Heart left ventricle (tissue), 16 donors: ENCODE data around the gene FFAR4. TPM values are rescaled to one million over a fixed set of nuclear protein-coding genes. Genes with fewer than 3 reads are reported as not detected.

Source experiments
- ATAC-seq, 4 donors: fragments of 200-7000 bp; cut with Tn5 transposase; one replicate each; pipeline ENCODE4 v1.9.1; 2020 to 2022; ENCODE audit warnings: moderate library complexity in 4 of 4, mild to moderate bottlenecking in 3 of 4, moderate number of reproducible peaks in 1 of 4
- DNase-seq, 5 donors: peaks; one replicate each; pipeline ENCODE4 v3.0.0-alpha.2; 2020
- H3K27ac ChIP-seq, 12 donors: fragments of 200-600 bp; sonication (generic) in 4 of 12; one replicate each; pipeline versions ENCODE4 v1.5.0 to v1.8.0; 2016 to 2022; ENCODE audit warnings: mild to moderate bottlenecking in 2 of 12
- H3K27me3 ChIP-seq, 9 donors: fragments of 200-600 bp; sonication (generic) in 2 of 9; one replicate each; pipeline versions ENCODE4 v1.5.1 to v1.8.0; 2016 to 2022; ENCODE audit warnings: mild to moderate bottlenecking in 3 of 9
- H3K36me3 ChIP-seq, 9 donors: fragments of 200-600 bp; sonication (generic) in 2 of 9; one replicate each; pipeline versions ENCODE4 v1.5.0 to v1.8.0; 2018 to 2022; ENCODE audit warnings: mild to moderate bottlenecking in 2 of 9
- H3K4me1 ChIP-seq, 12 donors: fragments of 200-600 bp; sonication (generic) in 4 of 12; one replicate each; pipeline versions ENCODE4 v1.5.0 to v1.8.0; 2016 to 2022; ENCODE audit warnings: mild to moderate bottlenecking in 3 of 12
- H3K4me3 ChIP-seq, 12 donors: fragments of 200-600 bp; sonication (generic) in 4 of 12; one replicate each; pipeline versions ENCODE4 v1.5.0 to v1.8.0; 2017 to 2022; ENCODE audit warnings: mild to moderate bottlenecking in 9 of 12, moderate library complexity in 4 of 12
- H3K9me3 ChIP-seq, 12 donors: fragments of 200-600 bp; sonication (generic) in 4 of 12; one replicate each; pipeline versions ENCODE4 v1.5.0 to v1.8.0; 2016 to 2022; ENCODE audit warnings: mild to moderate bottlenecking in 1 of 12
- CTCF ChIP-seq, 12 donors: fragments of 200-600 bp; sonication (generic) in 4 of 12; IDR thresholded peaks; one replicate each; pipeline versions ENCODE4 v1.5.0 to v1.8.0; 2018 to 2022; ENCODE audit warnings: antibody characterized with exemption in 12 of 12, mild to moderate bottlenecking in 5 of 12
- POLR2A ChIP-seq, 2 donors: fragments of 450-650 bp; IDR thresholded peaks; one replicate each; pipeline ENCODE4 v1.6.1; 2017; ENCODE audit warnings: antibody characterized with exemption in 2 of 2, mild to moderate bottlenecking in 2 of 2, moderate library complexity in 2 of 2
- WGBS, 4 donors: extraction: QIAGEN DNeasy Blood & Tissue Kit in 2 of 4; methylation state at CpG; one replicate each; pipeline versions ENCODE4 v1.1.5 to v1.1.7; 2013 to 2018; 5-methylcytosine and 5-hydroxymethylcytosine counted together
- intact Hi-C, 10 donors: fragments of 100-400 bp; cut with DNase I; formaldehyde crosslinking; loops; one replicate each; pipeline versions ENCODE4 v1.11.1 to v1.14.2; 2022
- polyA plus RNA-seq, 2 donors: library from polyadenylated mRNA; stranded (reverse); fragments of 200-250 nt; gene quantifications; one replicate each; pipeline ENCODE4 v1.2.3, GENCODE V29; 2013
- total RNA-seq, 9 donors: library from RNA; depleted of rRNA in 2 of 9; stranded (reverse); fragments of >200 nt in 2 of 9; fragmentation: NEBNext Ultra II Directional in 3 of 9; extraction: Animal tissue kit (Norgen Biotek cat#: 25700) in 3 of 9; gene quantifications; one replicate each; pipeline versions ENCODE4 v1.1.0 to v1.2.4, GENCODE V29; 2016 to 2023
- donor health status: ischemic (EF 13 %, LVEDD 7.1; RV severe dilation, severe dysfunction).
- donor health status: healthy with polysubstance abuse.
- donor health status: DM: no; HTN: yes; CAD: no.
- donor health status: DM: no; HTN: no; CAD: no.
- donor health status: ischemic (EF 25% LVEDD 6.9; RV normal size, moderate dysfunction).
- donor health status: ischemic (EF 25% LVEDD 5.7; RV mildly dilated, moderate dysfunction).
- donor health status: healthy.
- donor health status: DM: yes; HTN: yes; CAD: no.
- donor health status: ischemic (EF 35%, LVEDD 5.7; RV mildly dilated, moderate dysfunction).
- donor health status: nonischemic (EF 11% LVEDD 7.7; RV severe dilation, severe dysfunction).
- donor health status: DM: yes; HTN: yes; CAD: no.
- donor health status: PGD.
- donor health status: ischemic (EF 29% LVEDD 5.4; RV normal size, mild dysfunction).
- donor health status: nonischemic (EF 23%, LVEDD 6.1; RV moderate dilation, normal function).

The FFAR4 gene
- total and polyA plus RNA-seq, 11 donors: 0.06 to 1.7 (median 0.11) TPM; not detected in 4

- 11 to 22% (median 14%) methylated on average over 28 to 33 of the region's 33 CpGs for WGBS, 4 donors
- H3K9me3 ChIP-seq: no peaks in the 10 kb centered on the region
- DNase-seq (no peak), ATAC-seq (no peak)
- TF ChIP-seq POLR2A (IDR thresholded peaks at IDR 0.05) (no peak), CTCF (IDR thresholded peaks at IDR 0.05) (no peak)
- no peak overlapping the region for H3K27ac ChIP-seq
- H3K4me1 ChIP-seq: peaks cover 0 to 32% (median 0%) of the 10 kb centered on the region in 12 donors
- peaks cover 23 to 67% (median 39%) of the 10 kb centered on the region in 9 donors for H3K27me3 ChIP-seq
- H3K4me3 ChIP-seq: peak overlapping the region in 9 of 12 donors; percentile 5 to 51 (median 37)
- H3K36me3 ChIP-seq: no peaks in the 10 kb centered on the region
- intact Hi-C loops: no loop called here
These were observed 1.0 kb downstream of the FFAR4 start for GRCh38 chr10:93567277-93568104.

- 2 to 4% (median 4%) methylated on average over 21 of the region's 21 CpGs for WGBS, 4 donors
- intact Hi-C loops: no loop called here
- Histone ChIP-seq H3K4me1 (peaks cover 0 to 37% (median 0%) of the 10 kb centered on the region in 12 donors), H3K36me3 (no peaks in the 10 kb centered on the region), H3K27me3 (peaks cover 23 to 67% (median 39%) of the 10 kb centered on the region in 9 donors), H3K27ac (no peak overlapping the region), H3K9me3 (no peaks in the 10 kb centered on the region), H3K4me3 (peak overlapping the region in 4 of 12 donors; percentile 15 to 51 (median 29))
- no peak for ATAC-seq
- DNase-seq: no peak
- TF ChIP-seq CTCF (IDR thresholded peaks at IDR 0.05) (no peak), POLR2A (IDR thresholded peaks at IDR 0.05) (no peak)
These were observed 1.6 kb downstream of the FFAR4 start for GRCh38 chr10:93568105-93568390.

- Histone ChIP-seq H3K27me3 (peaks cover 19 to 58% (median 37%) of the 10 kb centered on the region in 9 donors), H3K9me3 (no peaks in the 10 kb centered on the region), H3K27ac (no peak overlapping the region), H3K36me3 (no peaks in the 10 kb centered on the region), H3K4me3 (no peak overlapping the region), H3K4me1 (peaks cover 0 to 46% (median 0%) of the 10 kb centered on the region in 12 donors)
- 38 to 52% (median 44%) methylated on average over 3 of the region's 3 CpGs for WGBS, 4 donors
- no peak for DNase-seq
- intact Hi-C loops: no loop called here
- no peak for ATAC-seq
- TF ChIP-seq POLR2A (IDR thresholded peaks at IDR 0.05) (no peak), CTCF (IDR thresholded peaks at IDR 0.05) (no peak)
These were observed 3.9 kb downstream of the FFAR4 start for GRCh38 chr10:93570383-93570782.

GRCh38 chr10:93572606-93573005, 6.1 kb downstream of the FFAR4 start:
- Histone ChIP-seq H3K9me3 (no peaks in the 10 kb centered on the region), H3K27ac (no peak overlapping the region), H3K4me1 (peaks cover 0 to 28% (median 0%) of the 10 kb centered on the region in 12 donors), H3K36me3 (no peaks in the 10 kb centered on the region), H3K4me3 (no peak overlapping the region), H3K27me3 (peaks cover 5 to 36% (median 17%) of the 10 kb centered on the region in 9 donors)
- intact Hi-C loops: no loop called here
- DNase-seq (no peak), ATAC-seq (no peak)
- TF ChIP-seq POLR2A (IDR thresholded peaks at IDR 0.05) (no peak), CTCF (IDR thresholded peaks at IDR 0.05) (no peak)
- WGBS, 4 donors: 47 to 95% (median 90%) methylated on average over 2 of the region's 2 CpGs
